Left ventricle myocardium inferior (tissue), 1 donor: ENCODE results near the gene IMPACT. TPM values are rescaled to one million over a fixed set of nuclear protein-coding genes. Genes with fewer than 3 reads are reported as not detected.

Experiments
- DNase-seq: peaks from one replicate; pipeline ENCODE4 v3.0.0-alpha.2; 2020
- H3K27ac ChIP-seq: fragments of 200-600 bp; replicated peaks from 2 replicates; pipeline ENCODE4 v1.8.0; 2021
- H3K27me3 ChIP-seq: fragments of 200-600 bp; 2 replicates; pipeline ENCODE4 v1.8.0; 2021; ENCODE audit warnings: low read depth
- H3K36me3 ChIP-seq: fragments of 200-600 bp; 2 replicates; pipeline ENCODE4 v1.8.0; 2021
- H3K4me1 ChIP-seq: fragments of 200-600 bp; 2 replicates; pipeline ENCODE4 v1.8.0; 2021
- H3K4me3 ChIP-seq: fragments of 200-600 bp; 2 replicates; pipeline ENCODE4 v1.8.0; 2021; ENCODE audit warnings: mild to moderate bottlenecking, moderate library complexity
- H3K9me3 ChIP-seq: fragments of 200-600 bp; replicated peaks from 2 replicates; pipeline ENCODE4 v1.8.0; 2021
- CTCF ChIP-seq: fragments of 200-600 bp; IDR thresholded peaks from 2 replicates; pipeline ENCODE4 v1.8.0; 2021; ENCODE audit warnings: antibody characterized with exemption, mild to moderate bottlenecking, borderline replicate concordance
- intact Hi-C: fragments of 100-400 bp; cut with micrococcal nuclease; formaldehyde crosslinking; loops from one replicate; pipeline ENCODE4 v1.11.0; 2022
- total RNA-seq: library from RNA; stranded (reverse); fragmentation: NEBNext Ultra II Directional; extraction: Animal tissue kit (Norgen Biotek cat#: 25700); gene quantifications from one replicate; pipeline ENCODE4 v1.2.1, GENCODE V29; 2021
- donor health status: DM: no; HTN: yes; CAD: no; lungs with severe emphysema.

Gene IMPACT
- total RNA-seq, 1 donor from 2014 or later = 20.2 TPM

GRCh38 chr18:24456549-24456948, 30.1 kb downstream of the IMPACT start:
- Histone ChIP-seq H3K4me1 (no peaks in the 10 kb centered on the region), H3K9me3 (no peaks in the 10 kb centered on the region)

GRCh38 chr18:24459772-24460171, 33.3 kb downstream of the IMPACT start:
- Histone ChIP-seq H3K4me3 (no peak overlapping the region), H3K27me3 (no peaks in the 10 kb centered on the region), H3K27ac (no peak overlapping the region), H3K9me3 (no peaks in the 10 kb centered on the region), H3K4me1 (no peaks in the 10 kb centered on the region), H3K36me3 (no peaks in the 10 kb centered on the region)
- intact Hi-C loops = no loop called here
- DNase-seq = no peak
- TF ChIP-seq CTCF = no peak

More at GRCh38 chr18:24456549-24456948, 30.1 kb downstream of the IMPACT start:
- H3K27me3 ChIP-seq = no peaks in the 10 kb centered on the region
- no peak for TF ChIP-seq CTCF
- DNase-seq = no peak
- no peak overlapping the region for H3K4me3 ChIP-seq
- intact Hi-C loops = no loop called here
- no peak overlapping the region for H3K27ac ChIP-seq
- H3K36me3 ChIP-seq = peaks cover 4% of the 10 kb centered on the region

- intact Hi-C loops = no loop called here
- DNase-seq = no peak
- H3K27me3 ChIP-seq = no peaks in the 10 kb centered on the region
- H3K9me3 ChIP-seq = no peaks in the 10 kb centered on the region
- no peaks in the 10 kb centered on the region for H3K36me3 ChIP-seq
- no peak within 1 kb of the TSS for H3K4me3 ChIP-seq
- no peaks in the 10 kb centered on the region for H3K4me1 ChIP-seq
- TF ChIP-seq CTCF = no peak
- no peak within 1 kb of the TSS for H3K27ac ChIP-seq
Measured at GRCh38 chr18:24460388-24460787, 33.9 kb downstream of the IMPACT start, which contains the start of gene HRH4. Gene HRH4, plus strand, starts transcription at chr18:24460637. Its CDS starts 92 bp downstream, at chr18:24460729.

GRCh38 chr18:24461996-24462395, 35.5 kb downstream of the IMPACT start:
- H3K4me1 ChIP-seq = no peaks in the 10 kb centered on the region
- H3K4me3 ChIP-seq = no peak overlapping the region
- H3K36me3 ChIP-seq = no peaks in the 10 kb centered on the region
- TF ChIP-seq CTCF = no peak
- intact Hi-C loops = no loop called here
- no peak for DNase-seq
- H3K27me3 ChIP-seq = peaks cover 4% of the 10 kb centered on the region
- H3K9me3 ChIP-seq = no peaks in the 10 kb centered on the region
- H3K27ac ChIP-seq = no peak overlapping the region

DNA sequence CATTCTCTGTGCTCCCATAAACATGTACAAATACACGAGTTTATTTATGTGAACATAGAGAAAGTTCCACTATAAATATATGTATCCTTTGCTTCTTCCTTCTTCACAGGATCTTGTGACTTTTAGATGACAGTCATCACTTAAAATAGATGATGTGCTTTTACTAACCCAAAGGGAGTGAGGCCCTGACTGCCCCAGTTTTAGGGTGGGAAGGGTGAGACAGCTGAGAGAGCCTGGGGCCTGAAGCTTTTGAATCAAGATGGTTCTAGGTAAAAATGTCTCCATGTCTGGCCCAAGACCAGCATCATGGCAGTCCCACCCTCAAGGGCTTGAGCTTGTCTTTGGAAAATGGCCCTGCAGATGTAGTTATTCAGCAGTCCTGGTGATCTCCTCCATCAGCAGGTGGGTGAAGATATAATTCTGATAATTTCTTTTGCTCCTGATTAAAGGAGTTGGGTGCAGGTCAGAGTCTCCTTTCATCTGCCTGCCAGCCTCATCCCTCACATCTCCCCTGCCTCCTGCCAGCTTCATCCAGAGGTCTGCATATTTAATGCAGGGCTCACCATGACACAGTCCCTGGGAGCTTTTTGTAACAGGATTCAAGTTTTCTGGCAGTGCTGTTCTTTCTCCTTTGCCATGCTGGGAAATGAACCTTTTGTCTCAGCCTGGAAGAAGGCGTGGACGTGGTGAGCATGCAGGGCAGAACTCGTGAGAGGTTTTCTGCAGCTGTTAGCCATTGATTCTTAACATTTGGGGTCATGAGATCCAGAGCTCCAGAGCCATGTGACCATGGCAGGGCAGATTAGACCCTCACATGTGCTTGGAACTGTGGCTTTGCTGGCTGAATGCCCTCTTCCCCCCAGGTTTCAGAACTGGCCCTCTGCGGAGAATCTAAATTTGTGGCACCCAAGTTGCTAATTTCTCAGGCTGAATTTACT, 36.6 kb downstream of the IMPACT start:
- no peaks in the 10 kb centered on the region for H3K36me3 ChIP-seq
- no peak for DNase-seq
- H3K27me3 ChIP-seq = peaks cover 4% of the 10 kb centered on the region
- intact Hi-C loops = no loop called here
- H3K4me1 ChIP-seq = no peaks in the 10 kb centered on the region
- no peak overlapping the region for H3K27ac ChIP-seq
- H3K9me3 ChIP-seq = no peaks in the 10 kb centered on the region
- no peak overlapping the region for H3K4me3 ChIP-seq
- no peak for TF ChIP-seq CTCF
